Cortex of kidney (tissue), 1 donor: ENCODE measurements around the gene PSMD3.

Source experiments
- DNase-seq: peaks from one replicate; lab custom pipeline; 2025; lab: John Stamatoyannopoulos, UW

PSMD3 gene

GRCh38 chr17:40022961-40023541 lies 42.4 kb downstream of the PSMD3 start:
- DNase-seq, result no peak

- DNase-seq, result no peak
Observed at GRCh38 chr17:40023590-40024292, 43.1 kb downstream of the PSMD3 start.

GRCh38 chr17:40024901-40025300 lies 44.3 kb downstream of the PSMD3 start:
- DNase-seq, result no peak

- DNase-seq, result no peak
Observed at GRCh38 chr17:40025559-40025958, 45.0 kb downstream of the PSMD3 start.

GRCh38 chr17:40025991-40026815 lies 45.6 kb downstream of the PSMD3 start:
- DNase-seq, result no peak

GRCh38 chr17:40026816-40027613 lies 46.4 kb downstream of the PSMD3 start:
- no peak for DNase-seq

- no peak for DNase-seq
Observed at GRCh38 chr17:40027614-40028012, 47.0 kb downstream of the PSMD3 start.

GRCh38 chr17:40028595-40028994 lies 48.0 kb downstream of the PSMD3 start:
- DNase-seq, result no peak

- no peak for DNase-seq
Observed at GRCh38 chr17:40031706-40032105, 51.1 kb downstream of the PSMD3 start.

- DNase-seq, result no peak
Observed at GRCh38 chr17:40032322-40033320, 52.0 kb downstream of the PSMD3 start.

- DNase-seq, result no peak
Observed at GRCh38 chr17:40033339-40033738, 52.7 kb downstream of the PSMD3 start.

- DNase-seq, result no peak
Observed at GRCh38 chr17:40034426-40035161, 54.0 kb downstream of the PSMD3 start.

- DNase-seq, result no peak
Observed at GRCh38 chr17:40035162-40035559, 54.6 kb downstream of the PSMD3 start.

GRCh38 chr17:40038882-40039513 lies 58.4 kb downstream of the PSMD3 start:
- DNase-seq, result no peak

GRCh38 chr17:40041196-40041595 lies 60.6 kb downstream of the PSMD3 start:
- DNase-seq, result no peak
